ENCODE measurements around the gene LRBA. TPM values are rescaled to one million over a fixed set of nuclear protein-coding genes. Genes with fewer than 3 reads are reported as not detected.

Gene LRBA
- total and polyA plus RNA-seq, 9 of the 15 experiments (the other 6 are each of a cell fraction or from before 2014, with no cell fraction given) = 24.2 to 88.7 (median 59.7) TPM

- no TSS peak for BruUV-seq (replicated peaks)
- intact Hi-C loops (cut with micrococcal nuclease) = no loop called here
- ATAC-seq = no peak
- in situ Hi-C loops (cut with MboI) = no loop called here
- Histone ChIP-seq H3K36me3 (ENCODE audit: control insufficient read depth, insufficient read depth, low read length) (no peaks in the 10 kb centered on the region), H3K4me2 (ENCODE audit: insufficient read depth, low read length) (no peak overlapping the region), H3K4me1 (replicated peaks in 1 of 2; ENCODE audit: control insufficient read depth in 2 of 2, insufficient read depth in 2 of 2, low read length in 2 of 2) (no peaks in the 10 kb centered on the region; a peak in 1 of 5 replicates), H3K9ac (ENCODE audit: insufficient read depth in 1 of 2, low read depth in 2 of 2, low read length in 2 of 2) (no peak overlapping the region), H4K20me1 (replicated peaks; ENCODE audit: control insufficient read depth, insufficient read depth, low read length) (no peaks in the 10 kb centered on the region), H3K4me3 (no peak overlapping the region), H3K9me3 (replicated peaks; ENCODE audit: control insufficient read depth, insufficient read depth, low read depth, low read length) (no peaks in the 10 kb centered on the region), H2AFZ (ENCODE audit: low read depth, low read length) (no peak overlapping the region), H3K9me1 (ENCODE audit: control insufficient read depth, insufficient read depth, low read length) (no peaks in the 10 kb centered on the region), H3K79me2 (ENCODE audit: control insufficient read depth, insufficient read depth, low read length) (no peaks in the 10 kb centered on the region), H3K27ac (ENCODE audit: extremely low read depth, low read depth, low read length) (no peak overlapping the region), H3K27me3 (ENCODE audit: control insufficient read depth in 2 of 2, insufficient read depth in 2 of 2, low read length in 2 of 2) (no peaks in the 10 kb centered on the region)
- POLR2A ChIA-PET = no interaction called here
- FAIRE-seq = no peak
- CTCF ChIA-PET (ENCODE audit: low intra/inter-chr PET ratio) = no interaction called here
- DNase-seq (ENCODE audit: extremely low read depth in 1 of 4, low spot score in 3 of 4) = no peak
- TF ChIP-seq C11orf30 (IDR thresholded peaks at IDR 0.05; ENCODE audit: low read depth) = peak; percentile 30; the same call in 1 of the 2 replicates
- TF ChIP-seq MAZ (CRISPR knock-in tag; conservative IDR thresholded peaks at IDR 0.05 in 1 of 2, IDR thresholded peaks at IDR 0.05 in 1 of 2) = peak in 1 of 2 experiments; percentile 17; a peak in 1 of 4 replicates
- TF ChIP-seq POLR2AphosphoS5 (IDR thresholded peaks at IDR 0.05; ENCODE audit: control insufficient read depth, insufficient read depth, low read depth, low read length) = no peak
- TF ChIP-seq, protein P1, sequence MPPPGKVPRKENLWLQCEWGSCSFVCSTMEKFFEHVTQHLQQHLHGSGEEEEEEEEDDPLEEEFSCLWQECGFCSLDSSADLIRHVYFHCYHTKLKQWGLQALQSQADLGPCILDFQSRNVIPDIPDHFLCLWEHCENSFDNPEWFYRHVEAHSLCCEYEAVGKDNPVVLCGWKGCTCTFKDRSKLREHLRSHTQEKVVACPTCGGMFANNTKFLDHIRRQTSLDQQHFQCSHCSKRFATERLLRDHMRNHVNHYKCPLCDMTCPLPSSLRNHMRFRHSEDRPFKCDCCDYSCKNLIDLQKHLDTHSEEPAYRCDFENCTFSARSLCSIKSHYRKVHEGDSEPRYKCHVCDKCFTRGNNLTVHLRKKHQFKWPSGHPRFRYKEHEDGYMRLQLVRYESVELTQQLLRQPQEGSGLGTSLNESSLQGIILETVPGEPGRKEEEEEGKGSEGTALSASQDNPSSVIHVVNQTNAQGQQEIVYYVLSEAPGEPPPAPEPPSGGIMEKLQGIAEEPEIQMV (tag; conservative IDR thresholded peaks at IDR 0.05; ENCODE audit: low read depth) = no peak
- WGBS (ENCODE audit: insufficient coverage, low coverage, missing lambda C conversion rate) = 42% methylated on average over 3 of the region's 3 CpGs
These were observed 517.5 kb downstream of the LRBA start for GRCh38 chr4:150497612-150498011.

DNA sequence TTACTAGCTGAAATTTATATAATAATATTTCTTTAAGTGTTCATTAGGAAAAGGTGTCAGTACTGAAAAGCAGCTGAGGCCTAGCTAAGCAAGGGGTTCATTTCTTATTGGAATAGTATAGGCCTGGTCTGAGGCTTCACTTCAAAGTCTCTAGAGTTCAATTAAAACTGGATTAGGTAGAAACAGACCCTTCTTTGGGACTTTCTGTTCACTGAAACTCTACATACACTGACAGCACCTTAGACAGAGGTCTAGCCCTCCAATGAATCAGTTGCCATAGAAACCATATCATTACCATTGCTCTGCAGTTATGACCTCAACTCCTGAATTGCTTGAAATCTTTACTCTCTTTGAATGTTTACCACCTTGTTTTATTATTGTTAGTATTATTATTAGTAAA lies 519.5 kb downstream of the LRBA start:
- H3K4me3 ChIP-seq = no peak overlapping the region
- ATAC-seq (peak; percentile 65), DNase-seq (ENCODE audit: extremely low read depth in 1 of 4, low spot score in 3 of 4) (no peak), FAIRE-seq (no peak)
- no TSS peak for BruUV-seq (replicated peaks)
- no peaks in the 10 kb centered on the region for H3K9me1 ChIP-seq (ENCODE audit: control insufficient read depth, insufficient read depth, low read length)
- no peak for TF ChIP-seq KLF6 (CRISPR knock-in tag; IDR thresholded peaks at IDR 0.05; ENCODE audit: borderline replicate concordance)
- peak; percentile 88 for TF ChIP-seq RFX1 (IDR thresholded peaks at IDR 0.05)
- in situ Hi-C loops (cut with MboI) (no loop called here), intact Hi-C loops (cut with micrococcal nuclease) (no loop called here)
- H3K9ac ChIP-seq (ENCODE audit: insufficient read depth in 1 of 2, low read depth in 2 of 2, low read length in 2 of 2) = no peak overlapping the region
- ChIA-PET CTCF (ENCODE audit: low intra/inter-chr PET ratio) (no interaction called here), POLR2A (interaction anchor here (0.5 kb wide), 1 partner anchor 26 kb away, joined by 3 read pairs; no protein-coding TSS in a partner anchor)
- H3K4me1 ChIP-seq (replicated peaks in 1 of 2; ENCODE audit: control insufficient read depth in 2 of 2, insufficient read depth in 2 of 2, low read length in 2 of 2) = no peaks in the 10 kb centered on the region
- H3K27ac ChIP-seq (ENCODE audit: extremely low read depth, low read depth, low read length) = no peak overlapping the region
- H3K27me3 ChIP-seq (ENCODE audit: control insufficient read depth in 2 of 2, insufficient read depth in 2 of 2, low read length in 2 of 2) = no peaks in the 10 kb centered on the region
- H4K20me1 ChIP-seq (replicated peaks; ENCODE audit: control insufficient read depth, insufficient read depth, low read length) = no peaks in the 10 kb centered on the region
- H2AFZ ChIP-seq (ENCODE audit: low read depth, low read length) = no peak overlapping the region
- no peak overlapping the region for H3K4me2 ChIP-seq (ENCODE audit: insufficient read depth, low read length)
- no peaks in the 10 kb centered on the region for H3K79me2 ChIP-seq (ENCODE audit: control insufficient read depth, insufficient read depth, low read length)
- no peaks in the 10 kb centered on the region for H3K36me3 ChIP-seq (ENCODE audit: control insufficient read depth, insufficient read depth, low read length)
- H3K9me3 ChIP-seq (replicated peaks; ENCODE audit: control insufficient read depth, insufficient read depth, low read depth, low read length) = no peaks in the 10 kb centered on the region

Data from K562 (cell line).